Loucy (cell line): ENCODE results near the gene SLC16A6.

Experiments used
- H2AFZ ChIP-seq: fragments of 200-600 bp; sonication (generic); 2 replicates; pipeline ENCODE4 v1.6.0; 2016; ENCODE audit warnings: antibody characterized with exemption, mild to moderate bottlenecking, low read length, moderate library complexity
- H3F3A ChIP-seq: fragments of 200-600 bp; 2 replicates; pipeline ENCODE4 v1.6.0; 2016; ENCODE audit warnings: antibody characterized with exemption, low read depth, mild to moderate bottlenecking
- H3K27me3 ChIP-seq: fragments of 200-600 bp; sonication (generic); 2 replicates; pipeline ENCODE4 v1.6.1; 2014; ENCODE audit warnings: low read length, mild to moderate bottlenecking; ENCODE audit not compliant: insufficient read depth, poor library complexity, severe bottlenecking
- H3K36me3 ChIP-seq: fragments of 200-600 bp; sonication (generic); 2 replicates; pipeline ENCODE4 v1.6.1; 2016; ENCODE audit warnings: low read length; ENCODE audit not compliant: insufficient read depth
- H3K4me1 ChIP-seq: fragments of 200-600 bp; sonication (generic); 2 replicates; pipeline ENCODE4 v1.5.1; 2014; ENCODE audit warnings: low read length, mild to moderate bottlenecking; ENCODE audit not compliant: insufficient read depth, poor library complexity, severe bottlenecking
- H3K4me2 ChIP-seq: fragments of 200-600 bp; sonication (generic); 2 replicates; pipeline ENCODE4 v1.6.0; 2014; ENCODE audit warnings: antibody characterized with exemption, low read length, low read depth, mild to moderate bottlenecking; ENCODE audit not compliant: poor library complexity, severe bottlenecking
- H3K4me3 ChIP-seq: fragments of 200-600 bp; sonication (generic); 2 replicates; pipeline ENCODE4 v1.5.1; 2014; ENCODE audit warnings: low read length, mild to moderate bottlenecking, mixed read lengths; ENCODE audit not compliant: poor library complexity, severe bottlenecking
- H3K79me2 ChIP-seq: fragments of 200-600 bp; sonication (generic); 2 replicates; pipeline ENCODE4 v1.6.1; 2014; ENCODE audit warnings: low read length; ENCODE audit not compliant: insufficient read depth
- H3K9ac ChIP-seq: fragments of 200-600 bp; sonication (generic); 2 replicates; pipeline ENCODE4 v1.6.0; 2014; ENCODE audit warnings: mild to moderate bottlenecking, low read depth, low read length, moderate library complexity; ENCODE audit not compliant: poor library complexity, severe bottlenecking
- H3K9me2 ChIP-seq: fragments of 200-600 bp; sonication (generic); replicated peaks from 2 replicates; pipeline ENCODE4 v1.6.1; 2016; ENCODE audit warnings: low read depth, low read length, mixed read lengths
- H3K9me3 ChIP-seq: fragments of 200-600 bp; sonication (generic); 2 replicates; pipeline ENCODE4 v1.6.1; 2014; ENCODE audit warnings: mild to moderate bottlenecking, antibody characterized with exemption, low read length, low read depth; ENCODE audit not compliant: insufficient read depth
- H4K20me1 ChIP-seq: fragments of 200-600 bp; sonication (generic); 2 replicates; pipeline ENCODE4 v1.6.0; 2014; ENCODE audit warnings: antibody characterized with exemption, low read length, mild to moderate bottlenecking; ENCODE audit not compliant: insufficient read depth, poor library complexity, severe bottlenecking
- EZH2phosphoT487 ChIP-seq: fragments of 200-600 bp; IDR thresholded peaks from 2 replicates; pipeline ENCODE4 v1.6.1; 2018; ENCODE audit warnings: antibody characterized with exemption, mild to moderate bottlenecking, moderate library complexity, borderline replicate concordance
- TF ChIP-seq, protein P1 (sequence below): fragments of 200-600 bp; sonication (generic); conservative IDR thresholded peaks from 2 replicates; pipeline ENCODE4 v1.5.1; 2014; ENCODE audit warnings: mild to moderate bottlenecking, antibody characterized with exemption, low read length

Gene SLC16A6

DNA sequence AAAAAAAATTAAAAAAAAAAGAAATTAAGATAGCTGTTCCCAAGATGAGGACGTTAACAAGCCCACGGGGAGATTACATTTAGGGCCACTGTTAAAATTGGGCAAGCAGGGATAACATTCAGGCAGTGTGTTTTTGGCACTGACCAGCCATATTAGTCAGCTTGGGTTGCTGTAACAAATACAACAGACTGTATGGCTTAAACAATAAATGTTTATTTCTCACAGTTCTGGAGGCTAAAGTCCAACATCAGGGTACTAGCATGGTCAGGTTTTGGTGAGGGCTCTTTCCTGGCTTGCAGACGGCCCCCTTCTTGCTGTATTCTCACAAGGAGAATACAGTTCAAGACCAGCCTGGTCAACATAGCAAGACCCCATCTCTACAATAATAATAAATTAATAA is 31.7 kb upstream of the SLC16A6 start:
- TF ChIP-seq, protein P1, sequence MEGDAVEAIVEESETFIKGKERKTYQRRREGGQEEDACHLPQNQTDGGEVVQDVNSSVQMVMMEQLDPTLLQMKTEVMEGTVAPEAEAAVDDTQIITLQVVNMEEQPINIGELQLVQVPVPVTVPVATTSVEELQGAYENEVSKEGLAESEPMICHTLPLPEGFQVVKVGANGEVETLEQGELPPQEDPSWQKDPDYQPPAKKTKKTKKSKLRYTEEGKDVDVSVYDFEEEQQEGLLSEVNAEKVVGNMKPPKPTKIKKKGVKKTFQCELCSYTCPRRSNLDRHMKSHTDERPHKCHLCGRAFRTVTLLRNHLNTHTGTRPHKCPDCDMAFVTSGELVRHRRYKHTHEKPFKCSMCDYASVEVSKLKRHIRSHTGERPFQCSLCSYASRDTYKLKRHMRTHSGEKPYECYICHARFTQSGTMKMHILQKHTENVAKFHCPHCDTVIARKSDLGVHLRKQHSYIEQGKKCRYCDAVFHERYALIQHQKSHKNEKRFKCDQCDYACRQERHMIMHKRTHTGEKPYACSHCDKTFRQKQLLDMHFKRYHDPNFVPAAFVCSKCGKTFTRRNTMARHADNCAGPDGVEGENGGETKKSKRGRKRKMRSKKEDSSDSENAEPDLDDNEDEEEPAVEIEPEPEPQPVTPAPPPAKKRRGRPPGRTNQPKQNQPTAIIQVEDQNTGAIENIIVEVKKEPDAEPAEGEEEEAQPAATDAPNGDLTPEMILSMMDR: no peak
- TF ChIP-seq EZH2phosphoT487: no peak
- Histone ChIP-seq H3F3A (no peaks in the 10 kb centered on the region), H3K9ac (no peak overlapping the region), H3K9me2 (no peaks in the 10 kb centered on the region), H3K9me3 (no peaks in the 10 kb centered on the region), H3K36me3 (no peaks in the 10 kb centered on the region), H3K4me3 (no peak overlapping the region), H4K20me1 (no peaks in the 10 kb centered on the region), H3K4me2 (no peak overlapping the region), H3K27me3 (no peaks in the 10 kb centered on the region), H3K4me1 (peaks cover 5% of the 10 kb centered on the region), H3K79me2 (no peaks in the 10 kb centered on the region), H2AFZ (no peak overlapping the region)

DNA sequence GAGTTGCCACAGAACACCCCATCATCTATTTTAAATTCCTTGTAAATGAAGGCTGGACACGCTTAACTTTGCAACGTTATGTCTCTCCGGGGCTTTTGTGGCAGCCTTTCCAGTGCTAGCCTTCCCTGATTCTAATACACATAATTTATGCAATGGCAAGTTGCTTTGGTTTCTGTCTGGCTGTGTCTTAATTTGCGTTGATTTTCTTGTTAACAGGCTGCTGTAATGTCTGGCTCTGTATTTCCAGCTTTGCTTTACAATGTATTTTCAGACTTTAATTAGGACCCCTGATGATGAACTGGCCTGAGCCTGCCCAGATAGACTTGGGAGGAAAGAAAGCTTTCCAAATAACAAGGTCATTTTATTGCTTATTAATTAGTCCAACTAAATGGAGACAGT is 30.6 kb upstream of the SLC16A6 start:
- no peaks in the 10 kb centered on the region for H3F3A ChIP-seq
- H3K4me3 ChIP-seq: no peak overlapping the region
- H3K9ac ChIP-seq: no peak overlapping the region
- H4K20me1 ChIP-seq: no peaks in the 10 kb centered on the region
- no peak overlapping the region for H3K4me2 ChIP-seq
- H3K36me3 ChIP-seq: no peaks in the 10 kb centered on the region
- no peaks in the 10 kb centered on the region for H3K9me3 ChIP-seq
- no peaks in the 10 kb centered on the region for H3K9me2 ChIP-seq
- peaks cover 5% of the 10 kb centered on the region for H3K4me1 ChIP-seq
- no peak overlapping the region for H2AFZ ChIP-seq
- TF ChIP-seq EZH2phosphoT487: no peak
- TF ChIP-seq, protein P1: no peak
- no peaks in the 10 kb centered on the region for H3K27me3 ChIP-seq
- no peaks in the 10 kb centered on the region for H3K79me2 ChIP-seq

DNA sequence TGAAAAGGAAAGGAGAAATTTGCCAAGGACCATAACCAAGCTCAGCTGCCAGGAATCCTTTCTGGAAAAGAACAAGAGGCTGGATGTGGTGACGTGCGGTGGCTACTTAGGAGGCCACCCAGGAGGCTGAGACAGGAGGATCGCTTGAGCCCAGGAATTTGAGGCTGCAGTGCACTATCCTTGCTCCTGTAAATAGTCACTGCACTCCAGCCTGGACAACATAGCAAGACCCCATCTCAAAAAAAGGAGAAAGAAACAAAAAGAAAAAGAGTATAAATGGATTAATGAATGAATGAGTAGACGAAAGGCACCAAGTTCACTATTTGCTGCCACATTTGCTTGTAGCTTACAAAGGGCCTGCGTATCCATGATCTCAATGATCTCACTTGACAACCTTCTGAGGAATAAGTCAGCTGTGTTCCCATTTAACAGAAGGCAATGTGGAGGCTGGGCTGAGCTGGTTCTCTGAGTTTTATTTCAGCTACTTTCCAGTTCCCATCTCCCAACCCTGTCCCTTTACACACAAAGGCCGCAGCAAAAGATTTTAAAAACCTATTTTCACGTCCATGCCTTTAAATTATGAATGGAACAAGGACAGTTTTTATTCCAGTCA is 30.1 kb upstream of the SLC16A6 start:
- H3K79me2 ChIP-seq: no peaks in the 10 kb centered on the region
- H3K27me3 ChIP-seq: no peaks in the 10 kb centered on the region
- no peaks in the 10 kb centered on the region for H3K9me3 ChIP-seq
- peaks cover 5% of the 10 kb centered on the region for H3K4me1 ChIP-seq
- H4K20me1 ChIP-seq: no peaks in the 10 kb centered on the region
- no peak overlapping the region for H3K4me2 ChIP-seq
- H3K4me3 ChIP-seq: no peak overlapping the region
- TF ChIP-seq, protein P1: no peak
- TF ChIP-seq EZH2phosphoT487: no peak
- no peaks in the 10 kb centered on the region for H3F3A ChIP-seq
- no peak overlapping the region for H2AFZ ChIP-seq
- H3K9ac ChIP-seq: no peak overlapping the region
- H3K36me3 ChIP-seq: no peaks in the 10 kb centered on the region
- no peaks in the 10 kb centered on the region for H3K9me2 ChIP-seq
